Measurements from ENCODE around the gene SEC62.

SEC62 gene

DNA sequence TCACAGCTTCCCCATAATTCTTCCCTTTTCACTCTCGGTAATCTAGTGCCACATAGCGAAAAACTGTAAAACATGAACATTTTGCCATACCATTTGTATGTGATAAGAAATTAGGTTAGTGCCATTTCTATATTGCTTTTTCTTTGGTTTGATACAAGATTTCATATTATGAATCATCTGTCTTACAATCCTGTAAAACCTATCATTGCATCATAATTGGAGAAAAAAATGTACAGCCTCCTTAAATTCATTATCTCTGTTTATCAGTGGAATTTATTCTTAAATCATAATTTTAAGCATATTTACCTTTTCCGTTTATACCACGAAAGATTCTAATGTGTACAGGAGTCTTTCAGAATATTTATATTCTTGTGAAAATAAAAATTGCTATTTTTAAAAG is 23.8 kb downstream of the SEC62 start:
- H3K4me3 ChIP-seq (ENCODE audit: low read depth, low read length): no peak overlapping the region
- no peak for DNase-seq (ENCODE audit: low read depth)
- TF ChIP-seq MYC (IDR thresholded peaks at IDR 0.05; ENCODE audit: low read depth, low read length): no peak
- TF ChIP-seq, protein P1, sequence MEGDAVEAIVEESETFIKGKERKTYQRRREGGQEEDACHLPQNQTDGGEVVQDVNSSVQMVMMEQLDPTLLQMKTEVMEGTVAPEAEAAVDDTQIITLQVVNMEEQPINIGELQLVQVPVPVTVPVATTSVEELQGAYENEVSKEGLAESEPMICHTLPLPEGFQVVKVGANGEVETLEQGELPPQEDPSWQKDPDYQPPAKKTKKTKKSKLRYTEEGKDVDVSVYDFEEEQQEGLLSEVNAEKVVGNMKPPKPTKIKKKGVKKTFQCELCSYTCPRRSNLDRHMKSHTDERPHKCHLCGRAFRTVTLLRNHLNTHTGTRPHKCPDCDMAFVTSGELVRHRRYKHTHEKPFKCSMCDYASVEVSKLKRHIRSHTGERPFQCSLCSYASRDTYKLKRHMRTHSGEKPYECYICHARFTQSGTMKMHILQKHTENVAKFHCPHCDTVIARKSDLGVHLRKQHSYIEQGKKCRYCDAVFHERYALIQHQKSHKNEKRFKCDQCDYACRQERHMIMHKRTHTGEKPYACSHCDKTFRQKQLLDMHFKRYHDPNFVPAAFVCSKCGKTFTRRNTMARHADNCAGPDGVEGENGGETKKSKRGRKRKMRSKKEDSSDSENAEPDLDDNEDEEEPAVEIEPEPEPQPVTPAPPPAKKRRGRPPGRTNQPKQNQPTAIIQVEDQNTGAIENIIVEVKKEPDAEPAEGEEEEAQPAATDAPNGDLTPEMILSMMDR (IDR thresholded peaks at IDR 0.05; ENCODE audit: low read depth, low read length): no peak
- no peak for TF ChIP-seq POLR2A (IDR thresholded peaks at IDR 0.05; ENCODE audit: extremely low read depth, insufficient read length)
- TF ChIP-seq, protein P2, sequence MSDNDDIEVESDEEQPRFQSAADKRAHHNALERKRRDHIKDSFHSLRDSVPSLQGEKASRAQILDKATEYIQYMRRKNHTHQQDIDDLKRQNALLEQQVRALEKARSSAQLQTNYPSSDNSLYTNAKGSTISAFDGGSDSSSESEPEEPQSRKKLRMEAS (IDR thresholded peaks at IDR 0.05; ENCODE audit: low read depth, low read length): no peak

DNA sequence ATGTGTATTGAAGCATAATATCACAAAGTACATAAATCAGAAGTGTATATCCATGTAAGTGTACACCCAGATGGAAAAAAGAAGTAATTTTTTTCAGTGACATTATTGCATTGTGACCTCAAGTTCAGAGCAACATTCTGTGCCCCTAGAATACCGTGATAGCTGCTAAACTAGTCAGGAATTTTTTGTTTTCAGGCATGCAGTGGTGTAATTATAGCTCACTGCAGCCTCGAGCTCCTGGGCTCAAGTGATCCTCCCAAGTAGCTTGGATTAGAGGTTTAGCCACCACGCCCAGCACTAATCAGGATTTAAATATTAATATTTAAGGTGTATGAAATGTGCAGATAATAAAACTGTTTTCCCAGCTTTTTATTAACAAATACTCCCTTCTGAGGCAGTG is 25.5 kb downstream of the SEC62 start:
- DNase-seq (ENCODE audit: low read depth): no peak
- no peak overlapping the region for H3K4me3 ChIP-seq (ENCODE audit: low read depth, low read length)
- TF ChIP-seq MYC (IDR thresholded peaks at IDR 0.05; ENCODE audit: low read depth, low read length): no peak
- TF ChIP-seq, protein P1 (IDR thresholded peaks at IDR 0.05; ENCODE audit: low read depth, low read length): no peak
- TF ChIP-seq, protein P2 (IDR thresholded peaks at IDR 0.05; ENCODE audit: low read depth, low read length): no peak
- TF ChIP-seq POLR2A (IDR thresholded peaks at IDR 0.05; ENCODE audit: extremely low read depth, insufficient read length): no peak

DNA sequence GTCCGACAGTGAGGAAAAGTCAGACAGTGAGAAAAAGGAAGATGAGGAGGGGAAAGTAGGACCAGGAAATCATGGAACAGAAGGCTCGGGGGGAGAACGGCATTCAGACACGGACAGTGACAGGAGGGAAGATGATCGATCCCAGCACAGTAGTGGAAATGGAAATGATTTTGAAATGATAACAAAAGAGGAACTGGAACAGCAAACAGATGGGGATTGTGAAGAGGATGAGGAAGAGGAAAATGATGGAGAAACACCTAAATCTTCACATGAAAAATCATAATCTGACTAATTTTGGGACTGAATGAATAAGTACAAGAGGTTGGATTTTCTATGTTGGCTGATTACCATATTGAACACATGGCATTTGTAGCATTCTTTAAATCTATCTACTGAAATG is 26.2 kb downstream of the SEC62 start:
- DNase-seq (ENCODE audit: low read depth): no peak
- no peak for TF ChIP-seq POLR2A (IDR thresholded peaks at IDR 0.05; ENCODE audit: extremely low read depth, insufficient read length)
- TF ChIP-seq, protein P2 (IDR thresholded peaks at IDR 0.05; ENCODE audit: low read depth, low read length): no peak
- TF ChIP-seq, protein P1 (IDR thresholded peaks at IDR 0.05; ENCODE audit: low read depth, low read length): no peak
- no peak for TF ChIP-seq MYC (IDR thresholded peaks at IDR 0.05; ENCODE audit: low read depth, low read length)
- H3K4me3 ChIP-seq (ENCODE audit: low read depth, low read length): no peak overlapping the region

DNA sequence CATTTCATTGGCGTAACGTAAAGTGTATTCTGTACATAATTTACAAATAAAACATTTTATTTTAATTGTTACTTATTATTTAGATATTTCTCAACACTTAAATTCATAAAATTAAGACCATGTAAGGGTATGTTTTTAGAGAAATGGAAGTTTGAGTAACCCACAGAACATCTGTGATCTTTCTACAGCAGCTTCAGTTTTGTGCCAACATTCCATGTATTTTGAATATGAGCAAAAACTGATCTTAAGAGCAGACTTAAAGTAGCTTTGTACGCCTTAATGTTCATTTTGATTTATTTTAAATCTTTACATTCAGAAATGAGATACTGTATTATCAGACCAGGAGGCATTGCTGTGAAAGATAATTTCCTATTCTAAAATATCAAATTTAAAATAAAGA is 27.2 kb downstream of the SEC62 start:
- TF ChIP-seq POLR2A (IDR thresholded peaks at IDR 0.05; ENCODE audit: extremely low read depth, insufficient read length) (no peak), MYC (IDR thresholded peaks at IDR 0.05; ENCODE audit: low read depth, low read length) (no peak)
- TF ChIP-seq, protein P2 (IDR thresholded peaks at IDR 0.05; ENCODE audit: low read depth, low read length): no peak
- TF ChIP-seq, protein P1 (IDR thresholded peaks at IDR 0.05; ENCODE audit: low read depth, low read length): no peak
- no peak for DNase-seq (ENCODE audit: low read depth)
- H3K4me3 ChIP-seq (ENCODE audit: low read depth, low read length): no peak overlapping the region

DNA sequence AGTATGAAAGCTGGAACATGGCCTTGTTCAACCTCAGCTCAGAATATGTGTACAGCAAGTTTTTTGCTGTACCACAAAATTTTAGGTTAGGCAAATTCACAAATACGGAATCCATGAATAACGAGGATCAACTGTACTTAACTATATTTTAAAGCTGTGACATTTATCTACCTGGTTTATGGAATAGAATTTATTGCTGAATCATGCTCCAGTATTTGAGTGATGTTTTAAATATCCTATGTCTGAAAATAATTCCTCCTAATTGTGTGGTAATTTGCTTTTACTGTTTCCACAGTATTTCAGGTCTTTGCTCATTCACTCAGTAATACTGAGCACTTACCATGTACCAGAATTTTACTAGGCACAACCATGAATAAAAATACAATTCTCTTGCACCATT is 29.5 kb downstream of the SEC62 start:
- DNase-seq (ENCODE audit: low read depth): no peak
- no peak for TF ChIP-seq POLR2A (IDR thresholded peaks at IDR 0.05; ENCODE audit: extremely low read depth, insufficient read length)
- TF ChIP-seq, protein P1 (IDR thresholded peaks at IDR 0.05; ENCODE audit: low read depth, low read length): no peak
- TF ChIP-seq, protein P2 (IDR thresholded peaks at IDR 0.05; ENCODE audit: low read depth, low read length): no peak
- no peak for TF ChIP-seq MYC (IDR thresholded peaks at IDR 0.05; ENCODE audit: low read depth, low read length)
- no peak overlapping the region for H3K4me3 ChIP-seq (ENCODE audit: low read depth, low read length)

All from NB4 (cell line).